Gastrocnemius medialis (tissue), 4 donors: ENCODE results near the gene UNC45A. TPM values are rescaled to one million over a fixed set of nuclear protein-coding genes. Genes with fewer than 3 reads are reported as not detected.
A peak's percentile ranks its signal among the peaks of the same experiment; 100 is the strongest.
"Not testable (repeated sequence)": the region's sequence is repeated elsewhere in the genome, so short reads cannot be mapped to it uniquely, and the experiment has no call there.

ENCODE experiments used
- ATAC-seq, 2 donors: fragments of 150-250 bp; one replicate each; pipeline ENCODE4 v1.9.1; 2016
- DNase-seq, 2 donors: peaks; one replicate each; pipeline ENCODE4 v3.0.0-alpha.2; 2019
- H3K27ac ChIP-seq, 4 donors: fragments of 200-600 bp; sonication (generic); 1 replicate in 1 of 4; 2 replicates in 3 of 4; pipeline ENCODE4 v1.5.1; 2016 to 2018; ENCODE audit warnings: mild to moderate bottlenecking in 2 of 4, moderate library complexity in 1 of 4
- H3K27me3 ChIP-seq, 3 donors: fragments of 200-600 bp; sonication (generic) in 2 of 3; 1 replicate in 1 of 3; 2 replicates in 2 of 3; pipeline versions ENCODE4 v1.5.1 to v1.6.0; 2016 to 2019; ENCODE audit warnings: mild to moderate bottlenecking in 1 of 3, moderate library complexity in 1 of 3
- H3K36me3 ChIP-seq, 2 donors: fragments of 200-600 bp; sonication (generic) in 1 of 2; one replicate each; pipeline ENCODE4 v1.5.1; 2017 to 2018
- H3K4me1 ChIP-seq, 2 donors: fragments of 200-600 bp; sonication (generic) in 1 of 2; one replicate each; pipeline ENCODE4 v1.5.1; 2016 to 2017; ENCODE audit warnings: mild to moderate bottlenecking in 2 of 2
- H3K4me3 ChIP-seq, 4 donors: fragments of 200-600 bp; sonication (generic) in 3 of 4; 1 replicate in 1 of 4; 2 replicates in 3 of 4; pipeline ENCODE4 v1.5.1; 2016 to 2019; ENCODE audit warnings: mild to moderate bottlenecking in 2 of 4
- H3K9me3 ChIP-seq, 3 donors: fragments of 200-600 bp; sonication (generic) in 2 of 3; 1 replicate in 1 of 3; 2 replicates in 2 of 3; pipeline ENCODE4 v1.5.1; 2016 to 2019
- POLR2A ChIP-seq, 2 donors: fragments of 450-650 bp; IDR thresholded peaks; one replicate each; pipeline ENCODE4 v1.6.1; 2017; ENCODE audit warnings: antibody characterized with exemption in 2 of 2, mild to moderate bottlenecking in 2 of 2, moderate library complexity in 2 of 2
- in situ Hi-C, 4 donors: fragments of 200-750 bp; cut with MboI; loops; one replicate each; pipeline versions ENCODE4 v1.15.0 to v1.8.0; 2017; ENCODE audit warnings: low sequenced_read_pairs in 4 of 4
- intact Hi-C: fragments of 100-400 bp; cut with DNase I; formaldehyde crosslinking; loops from one replicate; pipeline ENCODE4 v1.15.1; 2023; ENCODE audit warnings: low total_unique reads
- total RNA-seq, 4 donors: library from RNA; depleted of rRNA; stranded (reverse); fragments of >200 nt; gene quantifications; one replicate each; pipeline versions ENCODE4 v1.1.0 to v1.2.3, GENCODE V29; 2016
- TF ChIP-seq, protein P1 (sequence below), 5 experiments: fragments of 450-650 bp in 3 of 5; fragments of 200-600 bp in 2 of 5; sonication (generic) in 2 of 5; IDR thresholded peaks in 4 of 5; conservative IDR thresholded peaks in 1 of 5; 1 replicate in 4 of 5; 2 replicates in 1 of 5; pipeline ENCODE4 v1.5.1; 2016 to 2019; ENCODE audit warnings: antibody characterized with exemption in 5 of 5, mild to moderate bottlenecking in 3 of 5, moderate library complexity in 3 of 5

The UNC45A gene
- total RNA-seq, 4 donors from 2014 or later, result 6.8 to 9.6 (median 7.6) TPM

DNA sequence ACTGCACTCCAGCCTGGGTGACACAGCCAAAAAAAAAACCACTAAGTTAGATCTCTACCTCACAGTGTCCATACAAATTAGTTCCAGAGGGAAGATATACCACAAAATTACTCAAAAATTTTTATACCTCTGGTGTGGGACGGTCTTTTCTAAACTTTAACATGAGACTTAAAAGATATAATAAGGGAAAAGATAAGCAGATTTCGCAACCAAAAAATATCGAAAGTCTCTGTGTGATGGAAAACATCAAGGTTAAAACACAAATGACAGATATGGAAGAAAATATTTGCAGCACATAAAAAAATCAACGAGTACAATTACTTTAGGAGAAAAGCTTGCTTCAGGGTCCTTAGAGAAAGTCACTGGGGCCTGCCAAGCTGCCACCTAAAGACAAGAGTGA lies 13.2 kb upstream of the UNC45A start:
- Histone ChIP-seq H3K36me3 (peaks cover 0 to 51% of the 10 kb centered on the region in 2 donors), H3K9me3 (no peaks in the 10 kb centered on the region), H3K27me3 (no peaks in the 10 kb centered on the region), H3K27ac (peak overlapping the region in 1 of 4 donors; percentile 48), H3K4me1 (peaks cover 0 to 4% of the 10 kb centered on the region in 2 donors), H3K4me3 (no peak overlapping the region)
- in situ Hi-C loops (no loop called here), intact Hi-C loops (no loop called here)
- ATAC-seq, result no peak
- TF ChIP-seq, protein P1, sequence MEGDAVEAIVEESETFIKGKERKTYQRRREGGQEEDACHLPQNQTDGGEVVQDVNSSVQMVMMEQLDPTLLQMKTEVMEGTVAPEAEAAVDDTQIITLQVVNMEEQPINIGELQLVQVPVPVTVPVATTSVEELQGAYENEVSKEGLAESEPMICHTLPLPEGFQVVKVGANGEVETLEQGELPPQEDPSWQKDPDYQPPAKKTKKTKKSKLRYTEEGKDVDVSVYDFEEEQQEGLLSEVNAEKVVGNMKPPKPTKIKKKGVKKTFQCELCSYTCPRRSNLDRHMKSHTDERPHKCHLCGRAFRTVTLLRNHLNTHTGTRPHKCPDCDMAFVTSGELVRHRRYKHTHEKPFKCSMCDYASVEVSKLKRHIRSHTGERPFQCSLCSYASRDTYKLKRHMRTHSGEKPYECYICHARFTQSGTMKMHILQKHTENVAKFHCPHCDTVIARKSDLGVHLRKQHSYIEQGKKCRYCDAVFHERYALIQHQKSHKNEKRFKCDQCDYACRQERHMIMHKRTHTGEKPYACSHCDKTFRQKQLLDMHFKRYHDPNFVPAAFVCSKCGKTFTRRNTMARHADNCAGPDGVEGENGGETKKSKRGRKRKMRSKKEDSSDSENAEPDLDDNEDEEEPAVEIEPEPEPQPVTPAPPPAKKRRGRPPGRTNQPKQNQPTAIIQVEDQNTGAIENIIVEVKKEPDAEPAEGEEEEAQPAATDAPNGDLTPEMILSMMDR (IDR thresholded peaks at IDR 0.05 in 4 of 5, conservative IDR thresholded peaks at IDR 0.05 in 1 of 5), result no peak
- TF ChIP-seq POLR2A (IDR thresholded peaks at IDR 0.05), result no peak
- no peak for DNase-seq

DNA sequence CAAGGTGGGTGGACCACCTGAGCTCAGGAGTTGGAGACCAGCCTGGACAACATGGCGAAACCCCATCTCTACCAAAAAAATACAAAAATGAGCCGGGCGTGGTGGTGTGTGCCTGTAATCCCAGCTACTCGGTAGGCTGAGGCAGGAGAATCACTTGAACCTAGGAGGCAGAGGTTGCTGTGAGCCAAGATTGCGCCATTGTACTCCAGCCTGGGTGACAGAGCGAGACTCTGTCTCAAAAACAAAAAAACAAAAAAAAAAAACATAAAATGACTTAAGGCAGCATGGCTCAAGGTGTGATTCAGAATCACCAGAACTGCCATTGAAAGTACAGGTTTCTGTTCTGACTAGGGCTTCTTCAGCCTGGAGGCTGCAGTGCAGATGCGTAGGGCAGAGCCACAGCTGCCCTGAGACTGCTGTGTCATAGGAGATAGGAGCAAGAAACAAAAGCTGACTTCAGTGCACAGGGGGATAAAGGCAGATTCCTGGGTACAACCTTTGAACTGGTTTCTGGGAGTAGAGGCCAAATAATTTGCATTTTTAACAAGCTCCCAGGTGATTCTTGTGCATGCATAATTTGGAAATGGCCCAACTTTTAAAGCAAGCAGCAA lies 12.3 kb upstream of the UNC45A start:
- H3K4me3 ChIP-seq, in situ Hi-C loops, intact Hi-C loops: not testable (repeated sequence)

GRCh38 chr15:90924375-90924774 lies 10.7 kb upstream of the UNC45A start:
- H3K4me3 ChIP-seq, result no peak overlapping the region
- in situ Hi-C loops (no loop called here), intact Hi-C loops (no loop called here)
- no peaks in the 10 kb centered on the region for H3K9me3 ChIP-seq
- DNase-seq, result no peak
- no peak for TF ChIP-seq POLR2A (IDR thresholded peaks at IDR 0.05)
- TF ChIP-seq, protein P1 (IDR thresholded peaks at IDR 0.05 in 4 of 5, conservative IDR thresholded peaks at IDR 0.05 in 1 of 5), result no peak
- no peak for ATAC-seq
- peaks cover 0 to 31% of the 10 kb centered on the region in 2 donors for H3K36me3 ChIP-seq
- H3K27me3 ChIP-seq, result no peaks in the 10 kb centered on the region
- no peak overlapping the region for H3K27ac ChIP-seq
- peaks cover 4 to 5% of the 10 kb centered on the region in 2 donors for H3K4me1 ChIP-seq

More for the DNA sequence above, 12.3 kb upstream of the UNC45A start:
- H3K4me1 ChIP-seq, H3K27me3 ChIP-seq, DNase-seq, H3K9me3 ChIP-seq: not testable (repeated sequence)
- Histone ChIP-seq H3K36me3 (peaks cover 0 to 47% of the 10 kb centered on the region in 2 donors), H3K27ac (peak overlapping the region in 1 of 4 donors; percentile 48)
- ATAC-seq, result peak in 1 of 2 donors; percentile 49

DNA sequence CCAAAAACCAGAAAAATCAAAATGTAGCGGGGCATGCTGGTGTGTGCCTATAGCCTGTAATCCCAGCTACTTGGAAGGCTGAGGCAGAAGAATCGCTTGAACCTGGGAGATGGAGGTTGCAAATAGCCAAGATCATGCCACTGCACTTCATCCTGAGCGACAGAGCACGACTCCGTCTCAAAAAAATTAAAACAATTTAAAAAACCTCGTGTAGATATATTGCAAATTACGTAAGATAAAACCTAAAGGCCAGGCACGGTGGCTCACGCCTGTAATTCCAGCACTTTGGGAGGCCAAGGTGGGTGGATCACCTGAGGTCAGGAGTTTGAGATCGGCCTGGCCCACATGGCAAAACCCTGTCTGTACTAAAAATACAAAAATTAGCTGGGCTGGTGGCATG lies 8.3 kb upstream of the UNC45A start:
- ATAC-seq, intact Hi-C loops, H3K27ac ChIP-seq, H3K4me3 ChIP-seq, H3K27me3 ChIP-seq, in situ Hi-C loops, H3K9me3 ChIP-seq, DNase-seq, H3K36me3 ChIP-seq: not testable (repeated sequence)
- H3K4me1 ChIP-seq, result peaks cover 18 to 19% of the 10 kb centered on the region in 2 donors

- H3K4me3 ChIP-seq, DNase-seq, H3K27me3 ChIP-seq, H3K36me3 ChIP-seq, H3K9me3 ChIP-seq, ATAC-seq, in situ Hi-C loops: not testable (repeated sequence)
- Histone ChIP-seq H3K27ac (peak overlapping the region in 1 of 4 donors; percentile 90), H3K4me1 (peaks cover 24 to 29% of the 10 kb centered on the region in 2 donors)
- intact Hi-C loops, result loop anchor here (1.0 kb wide), 1 partner anchor 12 kb away; no protein-coding TSS in a partner anchor
Observed at GRCh38 chr15:90928106-90928505, 7.0 kb upstream of the UNC45A start.

DNA sequence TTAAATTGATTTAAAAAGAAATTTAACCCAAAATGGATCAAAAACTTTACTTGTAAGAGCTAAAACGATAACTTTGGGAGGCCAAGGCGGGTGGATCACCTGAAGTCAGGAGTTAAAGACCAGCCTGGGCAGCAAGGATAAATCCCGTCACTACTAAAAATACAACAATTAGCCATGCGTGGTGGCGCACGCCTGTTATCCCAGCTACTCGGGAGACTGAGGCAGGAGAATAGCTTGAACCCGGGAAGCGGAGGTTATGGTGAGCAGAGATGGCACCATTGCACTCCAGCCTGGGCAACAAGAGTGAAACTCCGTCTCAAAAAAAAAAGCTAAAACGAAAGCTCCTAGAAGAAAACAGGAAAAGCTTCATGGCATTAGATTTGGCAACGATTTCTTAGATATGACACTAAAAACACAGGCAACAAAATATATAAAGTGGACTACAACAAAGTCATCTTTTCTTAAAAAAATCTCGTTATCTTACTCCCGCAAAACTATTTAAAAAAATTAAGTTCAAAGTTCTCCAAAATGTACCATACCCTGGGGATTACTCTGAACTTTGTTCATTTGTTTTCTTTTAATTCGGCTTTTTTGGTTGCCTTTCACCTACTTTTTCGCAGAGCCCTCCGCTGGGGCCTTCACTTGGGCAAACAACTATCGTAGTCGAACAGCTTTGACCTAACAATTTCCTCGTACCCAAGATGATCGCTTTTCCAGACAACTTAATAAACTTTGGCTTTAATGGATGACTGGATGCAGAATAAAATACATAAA lies 5.7 kb upstream of the UNC45A start:
- peaks cover 30 to 35% of the 10 kb centered on the region in 2 donors for H3K4me1 ChIP-seq
- in situ Hi-C loops, result no loop called here
- H3K36me3 ChIP-seq, result no peaks in the 10 kb centered on the region
- intact Hi-C loops, result loop anchor here (5.0 kb wide), 1 partner anchor 212 kb away; the partner anchor contains the start of gene BLM
- H3K4me3 ChIP-seq, result peak overlapping the region; percentile 54 to 76 (median 72)
- no peak for DNase-seq
- no peaks in the 10 kb centered on the region for H3K9me3 ChIP-seq
- no peaks in the 10 kb centered on the region for H3K27me3 ChIP-seq
- H3K27ac ChIP-seq, result peak overlapping the region; percentile 84 to 95 (median 89)
- ATAC-seq, result peak in 1 of 2 donors; percentile 6
- TF ChIP-seq, protein P1 (IDR thresholded peaks at IDR 0.05 in 4 of 5, conservative IDR thresholded peaks at IDR 0.05 in 1 of 5), result no peak
- no peak for TF ChIP-seq POLR2A (IDR thresholded peaks at IDR 0.05)
